HepG2 (cell line): ENCODE results near the gene FAM89B. TPM values are rescaled to one million over a fixed set of nuclear protein-coding genes. Genes with fewer than 3 reads are reported as not detected.

Experiments
- AGO2 ChIP-seq: fragments of 200-400 bp; formaldehyde crosslinking; optimal IDR thresholded peaks from 2 replicates; pipeline ENCODE3; 2017; ENCODE audit warnings: mild to moderate bottlenecking, low read depth, low read length, moderate library complexity
- ARNTL ChIP-seq: sonication (generic); formaldehyde crosslinking; IDR thresholded peaks from 2 replicates; pipeline ENCODE4 v1.4.0; 2020; ENCODE audit warnings: mild to moderate bottlenecking, missing genetic modification reagents
- FOSL2 ChIP-seq: sonication (generic); formaldehyde crosslinking; IDR thresholded peaks from 2 replicates; pipeline ENCODE4 v1.4.0; 2020; ENCODE audit warnings: missing genetic modification reagents
- HMG20A ChIP-seq: IDR thresholded peaks from 2 replicates; pipeline ENCODE4 v1.6.1; 2016; ENCODE audit warnings: borderline replicate concordance
- HOXA5 ChIP-seq: sonication (generic); formaldehyde crosslinking; IDR thresholded peaks from 2 replicates; pipeline ENCODE4 v1.4.0; 2020; ENCODE audit warnings: missing genetic modification reagents
- IKZF5 ChIP-seq: IDR thresholded peaks from 2 replicates; pipeline ENCODE4 v1.6.1; 2018; ENCODE audit warnings: missing genetic modification reagents, mild to moderate bottlenecking, missing compliant biosample characterization
- SKIL ChIP-seq: sonication (generic); formaldehyde crosslinking; IDR thresholded peaks from 2 replicates; pipeline ENCODE4 v1.8.0; 2022; ENCODE audit warnings: missing genetic modification reagents, mild to moderate bottlenecking, moderate library complexity, borderline replicate concordance
- ZBTB46 ChIP-seq: sonication (generic); formaldehyde crosslinking; IDR thresholded peaks from 2 replicates; pipeline ENCODE4 v1.4.0; 2020; ENCODE audit warnings: mild to moderate bottlenecking, missing genetic modification reagents, borderline replicate concordance
- ZNF30 ChIP-seq: sonication (generic); formaldehyde crosslinking; IDR thresholded peaks from 2 replicates; pipeline ENCODE4 v1.5.0; 2020; ENCODE audit warnings: mild to moderate bottlenecking, missing genetic modification reagents
- ZNF574 ChIP-seq: sonication (generic); formaldehyde crosslinking; IDR thresholded peaks from 2 replicates; pipeline ENCODE4 v1.4.0; 2020; ENCODE audit warnings: missing genetic modification reagents
- polyA plus RNA-seq, 8 experiments: library from polyadenylated mRNA; depleted of rRNA in 3 of 8; stranded (reverse) in 7 of 8; unstranded in 1 of 8; fragments of >200 nt; fragmentation: Illumina TruSeq in 4 of 8; extraction: Trizol in 4 of 8; gene quantifications; 2 replicates each; pipeline versions ENCODE4 v1.2.1 to v1.2.3, GENCODE V29; 2011 to 2016; ENCODE audit warnings: low read depth in 4 of 8, missing spikeins in 1 of 8, mixed read lengths in 1 of 8; ENCODE audit not compliant: insufficient read depth in 1 of 8
- total RNA-seq, 5 experiments: library from RNA; depleted of rRNA; stranded (reverse); fragments of >200 nt; fragmentation: Illumina TruSeq; extraction: Trizol; gene quantifications; 2 replicates each; pipeline ENCODE4 v1.2.3, GENCODE V29; 2016; ENCODE audit warnings: low read depth in 1 of 5
- TF ChIP-seq, protein P1 (sequence below): sonication (generic); formaldehyde crosslinking; IDR thresholded peaks from 2 replicates; pipeline ENCODE4 v1.4.0; 2020; ENCODE audit warnings: missing genetic modification reagents
- TF ChIP-seq, protein P2 (sequence below): sonication (generic); formaldehyde crosslinking; IDR thresholded peaks from 2 replicates; pipeline ENCODE4 v1.5.0; 2020; ENCODE audit warnings: missing genetic modification reagents
- TF ChIP-seq, protein P3 (sequence below): sonication (generic); formaldehyde crosslinking; IDR thresholded peaks from 2 replicates; pipeline ENCODE4 v1.5.1; 2020; ENCODE audit warnings: missing genetic modification reagents, mild to moderate bottlenecking, borderline replicate concordance

Gene FAM89B
- total and polyA plus RNA-seq, 2 of the 13 experiments (the other 11 are each of a cell fraction or from before 2014, with no cell fraction given), result 5.7 to 8.0 TPM

- no peak for TF ChIP-seq ZBTB46
- peak; percentile 17; the same call in 1 of the 2 replicates for TF ChIP-seq FOSL2 (CRISPR knock-in tag)
- TF ChIP-seq, protein P1, sequence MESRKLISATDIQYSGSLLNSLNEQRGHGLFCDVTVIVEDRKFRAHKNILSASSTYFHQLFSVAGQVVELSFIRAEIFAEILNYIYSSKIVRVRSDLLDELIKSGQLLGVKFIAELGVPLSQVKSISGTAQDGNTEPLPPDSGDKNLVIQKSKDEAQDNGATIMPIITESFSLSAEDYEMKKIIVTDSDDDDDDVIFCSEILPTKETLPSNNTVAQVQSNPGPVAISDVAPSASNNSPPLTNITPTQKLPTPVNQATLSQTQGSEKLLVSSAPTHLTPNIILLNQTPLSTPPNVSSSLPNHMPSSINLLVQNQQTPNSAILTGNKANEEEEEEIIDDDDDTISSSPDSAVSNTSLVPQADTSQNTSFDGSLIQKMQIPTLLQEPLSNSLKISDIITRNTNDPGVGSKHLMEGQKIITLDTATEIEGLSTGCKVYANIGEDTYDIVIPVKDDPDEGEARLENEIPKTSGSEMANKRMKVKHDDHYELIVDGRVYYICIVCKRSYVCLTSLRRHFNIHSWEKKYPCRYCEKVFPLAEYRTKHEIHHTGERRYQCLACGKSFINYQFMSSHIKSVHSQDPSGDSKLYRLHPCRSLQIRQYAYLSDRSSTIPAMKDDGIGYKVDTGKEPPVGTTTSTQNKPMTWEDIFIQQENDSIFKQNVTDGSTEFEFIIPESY (CRISPR knock-in tag), result peak; percentile 59
- TF ChIP-seq HOXA5, result no peak
- TF ChIP-seq ZNF30, result 0 out of 2 replicates have a peak, but pooled peaks have one; percentile 54
- TF ChIP-seq, protein P2, sequence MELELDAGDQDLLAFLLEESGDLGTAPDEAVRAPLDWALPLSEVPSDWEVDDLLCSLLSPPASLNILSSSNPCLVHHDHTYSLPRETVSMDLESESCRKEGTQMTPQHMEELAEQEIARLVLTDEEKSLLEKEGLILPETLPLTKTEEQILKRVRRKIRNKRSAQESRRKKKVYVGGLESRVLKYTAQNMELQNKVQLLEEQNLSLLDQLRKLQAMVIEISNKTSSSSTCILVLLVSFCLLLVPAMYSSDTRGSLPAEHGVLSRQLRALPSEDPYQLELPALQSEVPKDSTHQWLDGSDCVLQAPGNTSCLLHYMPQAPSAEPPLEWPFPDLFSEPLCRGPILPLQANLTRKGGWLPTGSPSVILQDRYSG (CRISPR knock-in tag), result no peak
- no peak for TF ChIP-seq IKZF5 (CRISPR knock-in tag)
- TF ChIP-seq, protein P3, sequence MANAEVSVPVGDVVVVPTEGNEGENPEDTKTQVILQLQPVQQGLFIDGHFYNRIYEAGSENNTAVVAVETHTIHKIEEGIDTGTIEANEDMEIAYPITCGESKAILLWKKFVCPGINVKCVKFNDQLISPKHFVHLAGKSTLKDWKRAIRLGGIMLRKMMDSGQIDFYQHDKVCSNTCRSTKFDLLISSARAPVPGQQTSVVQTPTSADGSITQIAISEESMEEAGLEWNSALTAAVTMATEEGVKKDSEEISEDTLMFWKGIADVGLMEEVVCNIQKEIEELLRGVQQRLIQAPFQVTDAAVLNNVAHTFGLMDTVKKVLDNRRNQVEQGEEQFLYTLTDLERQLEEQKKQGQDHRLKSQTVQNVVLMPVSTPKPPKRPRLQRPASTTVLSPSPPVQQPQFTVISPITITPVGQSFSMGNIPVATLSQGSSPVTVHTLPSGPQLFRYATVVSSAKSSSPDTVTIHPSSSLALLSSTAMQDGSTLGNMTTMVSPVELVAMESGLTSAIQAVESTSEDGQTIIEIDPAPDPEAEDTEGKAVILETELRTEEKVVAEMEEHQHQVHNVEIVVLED, result no peak
- no peak for TF ChIP-seq ZNF574 (CRISPR knock-in tag)
- TF ChIP-seq HMG20A, result no peak
- TF ChIP-seq SKIL (CRISPR knock-in tag), result no peak
- TF ChIP-seq ARNTL (CRISPR knock-in tag), result no peak
- peak; percentile 62 for TF ChIP-seq AGO2
Measured at GRCh38 chr11:65593518-65594414, 21.4 kb downstream of the FAM89B start (continued).
